Embryonic facial prominence (tissue), 1 donor: ENCODE measurements around the gene ERP29.
"Not testable (repeated sequence)": the region's sequence is repeated elsewhere in the genome, so short reads cannot be mapped to it uniquely, and the experiment has no call there.

Source experiments
- DNase-seq: peaks from one replicate; pipeline ENCODE4 v3.0.0-alpha.2; 2016; ENCODE audit errors: extremely low spot score

The ERP29 gene

DNA sequence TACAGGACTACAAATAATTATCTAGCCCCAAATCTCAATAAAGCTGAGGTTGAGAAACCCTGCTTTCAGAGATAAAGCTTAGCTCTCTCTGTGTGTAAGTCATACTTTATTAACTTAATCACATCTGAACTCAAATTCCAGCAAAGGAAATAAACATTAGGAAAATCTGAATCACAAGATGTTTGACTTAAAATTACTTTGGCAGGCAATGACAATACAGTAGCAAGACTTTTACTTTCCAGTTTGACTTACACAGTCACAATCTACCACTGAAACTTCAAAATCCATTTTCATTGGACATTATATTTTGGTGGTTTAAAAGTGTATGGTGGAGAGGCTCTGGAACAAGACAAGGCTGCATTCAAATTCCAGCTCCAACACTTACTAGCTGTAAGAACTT is 11.7 kb upstream of the ERP29 start:
- DNase-seq, result no peak

DNA sequence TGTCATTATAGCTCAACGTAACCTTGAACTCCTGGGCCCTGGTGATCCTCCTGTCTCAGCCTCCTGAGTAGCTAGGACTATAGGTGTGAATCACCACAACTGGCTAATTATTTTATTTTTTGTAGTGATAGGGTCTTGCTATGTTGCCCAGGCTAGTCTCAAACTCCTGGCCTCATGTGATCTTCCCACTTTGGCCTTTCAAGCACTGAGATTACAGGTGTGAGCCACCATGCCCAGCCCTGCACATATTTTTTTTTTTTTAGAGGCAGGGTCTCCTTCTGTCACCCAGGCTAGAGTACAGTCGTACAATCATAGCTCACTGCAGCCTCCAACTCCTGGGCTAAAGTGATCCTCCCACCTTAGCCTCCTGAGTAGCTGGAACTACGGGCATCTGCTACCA is 9.2 kb upstream of the ERP29 start:
- no peak for DNase-seq

DNA sequence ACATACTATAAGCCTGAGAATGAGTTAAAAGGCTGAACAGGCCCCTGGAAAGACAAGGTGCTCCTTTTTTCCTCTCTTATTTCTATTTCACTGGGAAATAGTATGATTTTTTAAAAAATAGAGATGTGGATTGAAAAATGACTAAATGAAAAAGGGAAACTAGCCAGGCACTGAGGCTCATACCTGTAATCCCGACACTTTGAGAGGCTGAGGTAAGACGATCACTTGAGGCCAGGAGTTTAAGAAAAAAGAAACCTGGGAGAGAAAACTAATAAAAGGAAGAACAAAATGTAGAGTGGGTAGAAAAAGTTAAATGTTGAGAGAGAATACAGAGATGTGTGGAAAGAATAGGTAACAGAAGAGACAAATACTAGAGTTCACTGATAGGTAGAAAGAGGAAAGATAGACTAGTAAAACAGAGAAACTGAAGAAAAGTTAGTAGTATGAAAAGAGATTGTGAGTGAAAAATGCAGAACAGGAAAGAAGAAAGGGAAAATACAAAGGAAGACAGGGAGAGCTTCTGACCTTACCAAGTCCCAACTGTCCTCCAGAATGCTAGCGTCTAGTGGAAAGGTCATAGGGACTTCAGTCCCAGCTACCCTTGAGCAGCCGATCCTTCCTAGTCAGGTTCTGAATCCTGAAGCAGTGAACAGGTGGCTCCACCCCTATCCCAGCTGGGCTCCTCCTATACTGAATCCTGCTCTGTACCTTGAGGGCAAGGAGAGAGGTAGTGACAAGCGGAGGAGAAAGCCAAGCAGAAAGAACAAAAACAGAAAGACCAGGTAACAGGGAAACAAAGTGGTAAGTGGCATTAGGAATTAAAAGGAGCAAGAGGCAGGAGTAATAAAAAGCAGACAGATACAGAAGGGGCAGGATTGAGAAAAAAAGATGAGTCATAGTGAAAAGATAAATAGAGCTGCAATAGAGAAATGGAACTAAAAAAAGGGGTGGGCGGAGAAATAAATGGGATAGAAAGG is 7.5 kb upstream of the ERP29 start:
- DNase-seq, result no peak

DNA sequence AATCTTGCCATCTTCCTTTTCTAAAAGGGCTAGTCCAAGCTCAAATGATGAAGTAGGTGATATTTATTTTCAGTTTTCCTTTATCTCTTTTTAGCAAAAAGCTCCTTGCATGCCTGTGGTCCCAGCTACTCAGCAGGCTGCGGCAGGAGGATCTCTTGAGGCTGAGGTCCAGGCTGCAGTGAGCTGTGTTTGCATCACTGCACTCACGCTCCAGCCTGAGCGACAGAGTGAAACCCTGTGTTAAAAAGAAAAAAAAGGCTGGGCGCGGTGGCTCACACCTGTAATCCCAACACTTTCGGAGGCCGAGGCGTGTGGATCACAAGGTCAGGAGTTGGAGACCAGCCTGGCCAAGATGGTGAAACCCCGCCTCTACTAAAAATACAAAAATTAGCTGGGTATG is 5.3 kb upstream of the ERP29 start:
- no peak for DNase-seq

DNA sequence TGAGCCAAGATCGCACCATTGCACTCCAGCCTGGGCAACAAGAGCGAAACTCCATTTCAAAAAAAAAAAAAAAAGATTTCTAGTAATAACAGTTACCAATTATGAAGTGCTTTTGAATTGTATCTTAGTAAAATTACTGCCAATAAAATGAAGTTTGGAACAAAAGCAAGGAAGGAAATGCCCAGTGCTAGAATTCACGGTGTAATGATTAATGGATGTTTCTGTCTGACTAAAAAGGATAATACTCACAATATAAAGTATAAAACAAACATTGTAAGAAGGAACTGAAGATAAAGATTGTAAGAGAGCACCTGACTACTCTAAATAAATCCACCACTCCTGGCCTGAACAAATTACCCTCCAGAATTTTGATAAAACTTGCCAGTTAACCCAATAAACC is 4.3 kb upstream of the ERP29 start:
- no peak for DNase-seq

DNA sequence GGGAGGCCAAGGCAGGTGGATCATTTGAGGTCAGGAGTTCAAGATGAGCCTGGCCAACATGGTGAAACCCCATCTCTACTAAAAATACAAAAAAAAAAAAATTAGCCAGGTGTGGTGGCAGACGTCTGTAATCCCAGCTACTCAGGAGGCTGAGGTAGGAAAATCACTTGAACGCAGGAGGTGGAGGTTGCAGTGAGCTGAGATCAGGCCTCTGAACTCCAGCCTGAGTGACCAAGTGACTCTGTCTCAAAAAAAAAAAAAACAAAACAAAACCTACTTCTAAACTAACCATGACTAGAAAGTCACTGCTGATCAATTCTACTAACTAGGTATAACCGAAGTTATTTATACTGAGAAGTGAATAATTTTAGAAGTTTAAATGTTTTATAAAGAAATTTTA is 3.6 kb upstream of the ERP29 start:
- DNase-seq, result not testable (repeated sequence)

DNA sequence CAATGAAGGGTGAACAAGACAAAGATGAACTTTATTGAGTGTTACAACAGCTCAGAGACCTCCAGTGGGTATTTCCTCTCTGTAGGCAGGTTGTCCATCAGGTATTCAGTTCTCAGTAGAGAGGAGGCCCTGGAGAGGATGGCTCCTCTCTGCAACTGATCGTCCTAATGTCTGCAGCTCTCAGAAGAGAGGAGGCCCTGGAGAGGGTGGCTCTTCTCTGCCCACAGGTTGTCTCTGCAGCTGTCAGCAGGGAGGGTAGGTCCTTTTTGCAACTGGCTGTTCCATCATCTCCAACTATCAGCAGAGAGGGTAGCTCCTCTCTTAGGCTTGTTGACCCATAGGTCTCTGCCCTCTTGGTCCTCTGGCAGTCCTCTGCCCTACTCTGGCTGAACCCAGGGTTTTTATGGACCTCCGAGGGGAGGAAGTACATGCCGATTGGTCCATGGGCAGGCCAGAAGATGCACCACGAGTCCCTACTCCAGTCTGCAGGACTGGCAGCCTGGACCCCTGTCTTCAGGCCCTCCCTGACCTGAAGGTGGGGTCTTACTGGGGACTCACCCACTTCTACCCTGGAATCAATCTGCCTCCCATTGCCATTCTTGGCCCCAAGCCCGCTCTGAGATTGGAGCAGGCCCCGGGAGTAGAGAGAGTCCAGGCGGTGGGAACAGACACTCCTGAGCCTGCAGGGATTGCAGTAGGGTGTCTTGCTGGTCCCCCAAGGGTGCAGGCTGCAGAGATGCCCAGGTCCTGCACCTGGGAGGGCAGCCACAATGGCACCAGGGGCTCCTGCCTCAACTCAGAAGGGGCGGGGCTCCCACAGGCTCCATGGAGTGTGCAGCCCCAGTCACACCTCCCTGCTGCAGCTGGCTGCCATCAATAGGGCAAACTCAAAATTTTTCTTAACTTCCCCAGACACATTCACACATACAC is 2.5 kb upstream of the ERP29 start:
- DNase-seq, result no peak

DNA sequence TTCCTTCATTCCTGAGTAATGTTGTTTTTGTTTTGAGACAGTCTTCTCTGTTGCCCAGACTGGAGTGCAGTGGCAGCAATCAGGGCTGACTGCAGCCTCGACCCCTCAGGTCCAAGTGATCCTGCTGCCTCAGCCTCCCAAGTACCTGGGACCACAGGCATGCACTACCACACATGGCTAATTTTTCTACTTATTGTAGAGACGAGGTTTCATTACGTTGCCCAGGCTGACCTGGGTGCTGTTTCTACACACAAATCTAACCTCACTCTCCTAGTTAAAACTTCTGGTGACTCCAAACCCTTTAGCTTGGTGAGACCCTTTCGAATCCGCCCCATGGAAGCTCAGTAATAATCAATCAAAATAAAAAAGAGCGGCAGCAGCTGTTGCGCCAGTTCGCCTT is 1.5 kb upstream of the ERP29 start:
- no peak for DNase-seq

DNA sequence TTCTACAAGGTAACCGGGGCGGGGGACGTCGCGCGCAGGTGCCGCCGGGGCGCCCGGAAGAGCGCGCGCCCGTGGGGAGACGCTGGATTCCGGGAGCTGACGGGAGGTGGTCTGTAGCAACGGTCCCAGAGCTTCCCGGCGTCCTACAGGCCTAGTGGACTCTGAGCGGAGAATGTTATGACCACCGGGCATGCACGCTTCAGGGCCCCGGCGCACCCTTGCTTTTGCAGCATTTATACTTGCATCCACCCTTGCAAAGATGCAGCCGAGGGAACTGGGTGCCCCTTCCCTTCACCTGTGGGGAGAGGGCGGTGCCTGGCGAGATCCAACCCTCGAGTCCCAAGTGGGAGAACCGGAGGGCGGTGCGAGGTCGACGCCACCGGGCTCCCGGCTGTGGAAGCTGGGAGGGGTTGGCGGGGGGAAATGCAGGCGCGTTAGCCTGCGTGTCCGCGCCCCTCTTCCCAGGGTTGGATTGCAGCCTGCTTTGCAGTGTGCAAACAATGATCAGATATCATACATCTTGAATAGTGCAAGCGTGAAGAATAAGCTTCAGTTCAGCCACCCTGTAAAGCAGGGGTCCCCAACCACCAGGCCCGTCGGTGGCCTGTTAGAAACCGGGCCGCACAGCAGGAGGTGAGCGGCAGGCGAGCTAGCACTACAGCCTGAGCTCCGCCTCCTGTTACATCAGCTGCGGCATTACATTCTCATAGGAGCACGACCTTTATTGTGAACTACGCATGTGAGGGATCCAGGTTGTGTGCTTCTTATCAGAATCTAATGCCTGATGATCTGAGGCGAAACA is 576 bp downstream of the ERP29 start:
- no peak for DNase-seq

DNA sequence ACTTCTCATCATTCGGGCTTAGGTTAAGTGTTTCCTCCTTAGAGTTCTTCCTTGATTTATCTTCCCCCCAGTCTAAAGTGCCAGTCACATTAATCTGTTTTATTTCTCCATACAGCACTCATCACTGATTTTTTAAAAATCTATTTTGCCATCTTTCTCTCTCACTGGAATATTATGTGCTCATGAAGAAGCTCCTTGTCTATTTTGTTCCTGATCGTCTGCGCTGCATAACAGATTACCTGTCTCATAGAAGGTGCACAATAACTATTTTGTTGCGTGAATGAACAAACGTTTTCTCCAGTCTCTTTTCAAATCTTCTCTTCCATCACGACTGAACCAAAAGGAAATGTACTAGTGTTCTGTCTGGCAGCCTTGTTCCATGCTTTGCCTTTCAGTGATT is 2.7 kb downstream of the ERP29 start:
- no peak for DNase-seq

DNA sequence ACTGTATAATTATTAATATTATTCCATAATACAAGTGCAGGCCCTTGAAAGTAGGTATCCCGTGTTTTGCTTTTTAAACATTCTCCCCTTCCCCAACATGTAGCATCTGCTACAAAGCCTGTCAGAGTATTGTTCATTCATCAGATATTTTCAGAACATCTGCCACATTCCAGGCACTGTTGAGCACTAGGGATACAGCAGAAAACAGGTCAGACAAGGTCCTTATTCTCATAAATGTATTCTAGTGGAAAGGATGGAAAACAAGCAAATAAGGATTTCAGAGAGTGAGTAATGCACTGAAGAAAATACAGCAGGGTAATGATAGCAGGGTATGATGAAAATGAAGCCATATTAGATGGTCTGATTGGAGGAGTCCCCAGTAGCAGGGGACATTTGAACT is 3.8 kb downstream of the ERP29 start:
- DNase-seq, result no peak

DNA sequence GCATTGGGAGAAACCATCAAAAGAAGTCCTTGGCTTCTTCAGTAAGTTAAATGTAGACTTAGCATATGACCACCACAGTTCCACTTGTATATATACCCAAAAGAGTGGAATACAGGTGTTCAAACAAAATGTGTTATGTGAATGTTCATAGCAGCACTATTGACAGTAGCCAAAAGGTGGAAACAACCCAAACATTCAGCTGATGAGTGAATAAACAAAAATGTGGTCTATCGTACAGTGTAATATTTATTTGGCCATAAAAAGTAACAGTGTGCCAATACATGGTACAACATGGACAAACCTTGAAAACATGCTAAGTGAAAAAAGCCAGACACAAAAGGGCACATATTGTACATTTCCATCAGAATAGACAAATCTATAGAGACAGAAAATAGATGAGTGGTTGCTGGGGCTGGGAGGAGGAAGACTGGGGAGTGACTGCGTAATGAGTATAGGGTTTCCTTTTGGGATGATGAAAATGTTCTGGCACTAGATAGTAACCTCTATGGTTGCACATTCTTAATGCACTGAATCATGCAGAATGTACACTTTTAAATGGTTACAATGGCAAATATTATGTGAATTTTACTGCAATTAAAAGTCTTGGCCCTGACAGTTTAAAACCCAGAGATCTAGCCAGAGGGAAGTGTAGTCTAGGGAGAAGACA is 5.5 kb downstream of the ERP29 start:
- DNase-seq, result no peak

DNA sequence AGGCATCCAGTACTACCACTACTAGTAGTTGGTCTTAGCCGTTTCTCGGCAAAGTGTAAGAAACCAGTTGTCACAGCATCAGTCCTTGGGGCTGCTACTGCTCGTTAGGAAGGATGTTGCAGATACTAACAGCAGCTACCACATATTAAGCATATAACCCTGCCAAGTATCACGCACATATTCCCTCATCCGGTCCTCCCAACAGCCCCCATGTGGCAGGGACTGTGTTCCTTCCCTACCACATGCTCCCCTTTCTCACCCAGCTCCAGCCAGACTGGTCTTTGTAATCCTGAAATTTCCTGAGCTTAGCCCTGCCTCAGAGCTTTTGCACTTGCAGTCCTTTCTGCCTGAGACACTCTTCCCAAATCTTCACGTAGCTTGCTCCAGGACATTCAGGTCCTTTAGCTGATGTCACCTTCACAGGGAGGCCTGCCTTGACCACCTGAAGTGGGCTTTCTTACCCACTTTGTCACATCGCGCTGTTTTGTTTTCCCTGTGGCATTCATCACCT is 7.8 kb downstream of the ERP29 start:
- DNase-seq, result no peak

DNA sequence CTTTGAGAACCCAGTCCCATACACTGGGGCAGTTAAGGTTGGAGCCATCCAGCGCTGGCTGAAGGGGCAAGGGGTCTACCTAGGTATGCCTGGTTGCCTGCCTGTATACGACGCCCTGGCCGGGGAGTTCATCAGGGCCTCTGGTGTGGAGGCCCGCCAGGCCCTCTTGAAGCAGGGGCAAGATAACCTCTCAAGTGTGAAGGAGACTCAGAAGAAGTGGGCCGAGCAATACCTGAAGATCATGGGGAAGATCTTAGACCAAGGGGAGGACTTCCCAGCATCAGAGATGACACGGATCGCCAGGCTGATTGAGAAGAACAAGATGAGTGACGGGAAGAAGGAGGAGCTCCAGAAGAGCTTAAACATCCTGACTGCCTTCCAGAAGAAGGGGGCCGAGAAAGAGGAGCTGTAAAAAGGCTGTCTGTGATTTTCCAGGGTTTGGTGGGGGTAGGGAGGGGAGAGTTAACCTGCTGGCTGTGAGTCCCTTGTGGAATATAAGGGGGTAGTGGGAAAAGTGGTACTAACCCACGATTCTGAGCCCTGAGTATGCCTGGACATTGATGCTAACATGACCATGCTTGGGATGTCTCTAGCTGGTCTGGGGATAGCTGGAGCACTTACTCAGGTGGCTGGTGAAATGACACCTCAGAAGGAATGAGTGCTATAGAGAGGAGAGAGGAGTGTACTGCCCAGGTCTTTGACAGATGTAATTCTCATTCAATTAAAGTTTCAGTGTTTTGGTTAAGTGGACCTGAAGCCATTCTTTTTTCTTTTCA is 9.2 kb downstream of the ERP29 start:
- DNase-seq, result no peak

DNA sequence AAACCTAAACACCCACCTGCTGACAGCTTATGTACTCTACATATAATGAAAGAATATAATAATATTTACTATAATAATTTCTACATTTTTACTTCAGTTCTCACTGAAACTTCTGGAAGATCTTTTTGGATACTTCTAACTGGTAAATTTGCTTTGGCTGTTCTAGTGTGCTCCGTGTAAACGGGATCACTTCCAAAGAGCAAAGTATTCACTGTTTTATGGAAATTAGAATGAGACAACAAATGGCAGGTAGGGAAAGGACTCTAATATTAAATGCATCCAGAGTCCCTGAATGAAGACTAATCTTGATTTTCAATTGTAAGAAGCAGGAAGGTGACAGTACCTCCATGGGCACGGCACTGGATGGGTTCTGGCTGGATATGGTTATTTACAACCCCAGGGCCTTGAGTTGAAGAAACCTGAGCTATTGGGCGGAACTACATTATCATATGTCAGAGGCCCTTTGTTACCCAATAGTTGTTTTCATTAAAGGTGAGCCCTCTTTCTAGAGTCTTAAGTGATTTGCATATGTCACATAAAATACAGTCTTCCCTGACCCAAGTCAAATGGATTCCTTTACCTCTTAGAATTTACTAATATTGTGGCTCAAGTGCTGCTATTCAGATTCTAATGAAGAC is 10.7 kb downstream of the ERP29 start:
- DNase-seq, result no peak

DNA sequence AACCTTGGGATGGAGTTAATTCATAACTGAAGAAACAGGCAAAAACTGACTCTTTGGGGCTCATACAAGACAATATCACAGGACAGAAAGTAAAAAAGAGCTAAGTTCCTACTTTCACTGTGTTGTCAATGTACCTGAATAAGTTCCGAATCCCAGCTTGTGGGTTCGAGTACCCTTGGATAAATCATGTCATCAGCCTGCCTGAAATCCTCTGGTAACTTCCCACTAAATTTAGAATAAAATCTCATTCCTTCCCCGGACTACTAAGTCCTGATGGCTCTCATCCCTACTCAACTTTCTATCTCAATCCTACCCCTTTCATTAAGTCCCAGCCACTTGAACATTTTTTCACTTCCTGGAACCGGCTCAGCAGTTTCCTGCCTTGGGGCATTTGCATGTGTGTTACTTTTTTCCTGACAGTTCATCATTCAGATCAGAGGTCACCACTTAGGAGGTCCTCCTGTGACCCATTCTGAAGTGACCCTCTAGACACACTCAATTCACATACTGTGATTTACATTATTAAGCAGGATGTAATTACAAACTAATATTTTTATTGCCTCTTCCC is 12.7 kb downstream of the ERP29 start:
- DNase-seq, result no peak

DNA sequence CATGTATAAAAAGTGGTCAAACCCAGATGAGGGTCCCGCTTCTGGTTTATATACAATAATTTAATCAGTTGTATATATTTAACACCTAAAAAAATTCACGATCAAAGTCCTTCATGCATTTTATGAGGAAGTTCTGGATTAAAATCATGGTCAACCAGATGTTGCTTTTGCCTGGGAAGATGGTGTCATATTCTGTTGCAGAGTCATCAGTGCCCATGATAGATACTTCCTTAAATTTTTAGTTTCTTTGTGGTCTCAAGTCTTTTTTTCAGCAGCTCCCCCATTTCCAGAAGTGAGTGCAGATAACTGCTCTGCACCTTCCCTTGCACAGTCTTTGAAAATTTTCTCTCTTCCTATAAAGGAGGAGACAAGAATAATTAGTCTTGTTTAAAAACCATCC is 16.1 kb downstream of the ERP29 start:
- no peak for DNase-seq

DNA sequence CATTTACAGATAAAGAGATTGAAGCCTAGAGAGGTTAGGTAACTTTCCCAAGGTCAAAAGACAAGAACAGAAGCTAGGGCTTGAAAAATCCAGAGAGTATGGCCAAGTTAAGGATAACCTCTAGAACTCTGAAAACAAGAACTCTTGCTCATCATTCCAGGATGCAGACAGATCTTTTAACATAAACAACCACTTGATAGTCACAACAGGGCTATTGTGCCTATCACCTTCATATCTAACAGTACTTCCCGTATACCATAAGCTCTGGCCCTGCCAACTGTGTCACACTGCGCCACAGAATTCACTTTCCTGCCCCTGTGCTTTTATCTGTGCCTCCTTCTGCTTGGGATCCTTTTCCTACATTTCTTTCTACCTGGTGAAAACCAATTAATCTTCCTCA is 18.2 kb downstream of the ERP29 start:
- no peak for DNase-seq

DNA sequence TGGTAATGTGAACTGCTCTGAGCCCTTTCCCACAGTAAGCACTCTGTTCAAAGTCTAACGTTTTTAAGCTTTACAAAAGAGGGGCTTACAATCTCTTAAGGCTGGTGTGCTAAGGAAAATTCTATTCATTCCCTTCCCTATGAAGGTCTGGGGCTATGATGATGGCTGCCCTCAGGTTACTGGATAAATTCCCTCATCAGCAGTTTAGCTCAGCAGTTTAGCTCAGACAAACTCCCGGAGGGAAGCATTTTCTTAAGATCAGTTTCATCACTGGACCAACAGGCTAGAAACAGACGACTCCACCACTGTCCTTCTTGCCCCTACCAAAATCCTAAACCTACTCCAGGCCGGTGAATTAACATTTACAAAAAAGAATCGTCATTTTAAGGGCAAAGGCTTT is 19.1 kb downstream of the ERP29 start:
- DNase-seq, result no peak
